Naive thymus-derived CD8-positive, alpha-beta T cell (primary cell): ENCODE measurements around the gene FOXK2. TPM values are rescaled to one million over a fixed set of nuclear protein-coding genes. Genes with fewer than 3 reads are reported as not detected.
"Not testable (repeated sequence)": the region's sequence is repeated elsewhere in the genome, so short reads cannot be mapped to it uniquely, and the experiment has no call there.

Source experiments
- ATAC-seq, 2 donors: fragments of 150-1000 bp; cut with Tn5 transposase in 1 of 2; sonication (Bioruptor Pico), chemical (Tn5 transposase) in 1 of 2; 1 replicate in 1 of 2; 2 replicates in 1 of 2; pipeline ENCODE4 v1.10.0; 2021; ENCODE audit warnings: mild to moderate bottlenecking in 2 of 2, moderate library complexity in 2 of 2
- POLR2A ChIA-PET: fragments of 350-600 bp; sonication (Branson Sonifier 250); formaldehyde crosslinking; loops from one replicate; lab custom pipeline; 2021; ENCODE audit warnings: antibody characterized with exemption; lab: Charles Lee
- DNase-seq, 10 donors: peaks; one replicate each; pipeline versions ENCODE4 v3.0.0 to v3.0.0-alpha.2; 2020 to 2022
- H3K27ac Mint-ChIP-seq, 10 donors: one replicate each; pipeline ENCODE4 v1.8.0; 2020 to 2022; ENCODE audit warnings: mild to moderate bottlenecking in 10 of 10, mixed read lengths in 10 of 10, moderate library complexity in 4 of 10, inconsistent platforms in 1 of 10
- H3K27me3 Mint-ChIP-seq, 5 donors: one replicate each; pipeline ENCODE4 v1.8.0; 2021 to 2022; ENCODE audit warnings: mixed read lengths in 5 of 5
- H3K36me3 Mint-ChIP-seq, 3 donors: one replicate each; pipeline ENCODE4 v1.8.0; 2020 to 2022; ENCODE audit warnings: mixed read lengths in 3 of 3, mild to moderate bottlenecking in 2 of 3, inconsistent platforms in 1 of 3
- H3K4me1 Mint-ChIP-seq, 4 donors: one replicate each; pipeline ENCODE4 v1.8.0; 2021 to 2022; ENCODE audit warnings: mixed read lengths in 4 of 4
- H3K4me3 Mint-ChIP-seq, 10 donors: one replicate each; pipeline ENCODE4 v1.8.0; 2020 to 2022; ENCODE audit warnings: mild to moderate bottlenecking in 10 of 10, mixed read lengths in 10 of 10, moderate library complexity in 6 of 10, inconsistent platforms in 1 of 10
- H3K9me3 Mint-ChIP-seq, 9 donors: one replicate each; pipeline ENCODE4 v1.8.0; 2020 to 2022; ENCODE audit warnings: mixed read lengths in 9 of 9, mild to moderate bottlenecking in 3 of 9, inconsistent platforms in 1 of 9, moderate library complexity in 1 of 9
- polyA plus RNA-seq, 3 donors: library from polyadenylated mRNA; unstranded; fragments of 300-500 nt; fragmentation: Illumina TruSeq; gene quantifications; one replicate each; pipeline ENCODE4 v1.2.3, GENCODE V29; 2021
- total RNA-seq, 8 experiments: library from RNA in 2 of 8; stranded (reverse) in 2 of 8; gene quantifications; one replicate each; pipeline ENCODE4 v1.2.3 and lab custom pipeline; 2021 to 2026

The FOXK2 gene
- total and polyA plus RNA-seq, 5 experiments from 2014 or later: 3.2 to 58.4 (median 5.7) TPM

- H3K27ac Mint-ChIP-seq: peak overlapping the region in 4 of 10 donors; percentile 57 to 88 (median 69)
Measured at GRCh38 chr17:82561429-82562035, 42.0 kb downstream of the FOXK2 start.

GRCh38 chr17:82562718-82563220 lies 43.2 kb downstream of the FOXK2 start:
- H3K36me3 Mint-ChIP-seq: peaks cover 0 to 49% (median 3%) of the 10 kb centered on the region in 3 donors
- H3K4me1 Mint-ChIP-seq: peaks cover 7 to 43% (median 25%) of the 10 kb centered on the region in 4 donors
- ATAC-seq, H3K9me3 Mint-ChIP-seq, H3K27me3 Mint-ChIP-seq, DNase-seq, H3K4me3 Mint-ChIP-seq: not testable (repeated sequence)
- peak overlapping the region in 4 of 10 donors; percentile 28 to 79 (median 40) for H3K27ac Mint-ChIP-seq
- POLR2A ChIA-PET: interaction anchor here (0.6 kb wide), 1 partner anchor 261 kb away, joined by 3 read pairs; no protein-coding TSS in a partner anchor

More at GRCh38 chr17:82561429-82562035, 42.0 kb downstream of the FOXK2 start:
- Mint-ChIP-seq H3K27me3 (no peaks in the 10 kb centered on the region), H3K4me1 (peaks cover 7 to 47% (median 26%) of the 10 kb centered on the region in 4 donors), H3K36me3 (peaks cover 0 to 36% (median 3%) of the 10 kb centered on the region in 3 donors), H3K4me3 (no peak overlapping the region), H3K9me3 (no peaks in the 10 kb centered on the region)
- DNase-seq (no peak), ATAC-seq (no peak)
- POLR2A ChIA-PET: no interaction called here

- Mint-ChIP-seq H3K36me3 (peaks cover 0 to 53% (median 5%) of the 10 kb centered on the region in 3 donors), H3K4me1 (peaks cover 7 to 38% (median 22%) of the 10 kb centered on the region in 4 donors), H3K27ac (peak overlapping the region in 3 of 10 donors; percentile 28 to 79 (median 48)), H3K4me3 (no peak overlapping the region), H3K9me3 (no peaks in the 10 kb centered on the region), H3K27me3 (no peaks in the 10 kb centered on the region)
- POLR2A ChIA-PET: interaction anchor here (0.6 kb wide), 1 partner anchor 261 kb away, joined by 3 read pairs; no protein-coding TSS in a partner anchor
- DNase-seq (no peak), ATAC-seq (no peak)
Measured at GRCh38 chr17:82563318-82563717, 43.8 kb downstream of the FOXK2 start.

- not testable (repeated sequence) for H3K27ac Mint-ChIP-seq
Measured at GRCh38 chr17:82563745-82564144, 44.2 kb downstream of the FOXK2 start.

GRCh38 chr17:82564241-82564640 lies 44.7 kb downstream of the FOXK2 start:
- Mint-ChIP-seq H3K9me3 (no peaks in the 10 kb centered on the region), H3K4me1 (peaks cover 7 to 29% (median 20%) of the 10 kb centered on the region in 4 donors), H3K27me3 (no peaks in the 10 kb centered on the region), H3K4me3 (no peak overlapping the region), H3K36me3 (peaks cover 0 to 61% (median 7%) of the 10 kb centered on the region in 3 donors), H3K27ac (no peak overlapping the region)
- DNase-seq (no peak), ATAC-seq (no peak)
- POLR2A ChIA-PET: no interaction called here

More at GRCh38 chr17:82563745-82564144, 44.2 kb downstream of the FOXK2 start:
- H3K4me3 Mint-ChIP-seq, H3K27me3 Mint-ChIP-seq, ATAC-seq, H3K9me3 Mint-ChIP-seq, POLR2A ChIA-PET, DNase-seq: not testable (repeated sequence)
- H3K4me1 Mint-ChIP-seq: peaks cover 7 to 34% (median 22%) of the 10 kb centered on the region in 4 donors
- peaks cover 0 to 57% (median 7%) of the 10 kb centered on the region in 3 donors for H3K36me3 Mint-ChIP-seq

DNA sequence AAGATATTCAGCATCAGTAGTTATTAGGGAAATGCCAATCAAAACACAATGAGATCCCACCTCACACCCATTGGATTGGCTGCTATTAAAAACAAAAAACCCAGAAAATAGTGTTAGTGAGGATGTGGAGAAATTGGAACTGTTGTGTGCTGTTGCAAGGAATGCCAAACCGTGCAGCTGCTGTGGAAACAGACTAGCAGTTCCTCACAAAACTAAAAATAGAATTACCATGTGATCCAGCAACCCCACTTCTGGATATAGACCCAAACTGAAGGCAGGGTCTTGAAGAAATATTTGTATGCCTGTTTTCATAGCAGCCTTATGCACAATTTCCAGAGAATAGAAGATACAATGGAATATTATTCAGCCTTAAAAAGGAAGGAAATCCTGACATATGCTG lies 46.0 kb downstream of the FOXK2 start:
- Mint-ChIP-seq H3K36me3 (peaks cover 0 to 69% (median 7%) of the 10 kb centered on the region in 3 donors), H3K4me1 (peaks cover 7 to 20% (median 14%) of the 10 kb centered on the region in 4 donors), H3K27ac (no peak overlapping the region), H3K27me3 (no peaks in the 10 kb centered on the region), H3K4me3 (no peak overlapping the region), H3K9me3 (no peaks in the 10 kb centered on the region)
- DNase-seq: no peak
- POLR2A ChIA-PET: interaction anchor here (0.5 kb wide), 1 partner anchor 55 kb away, joined by 5 read pairs; no protein-coding TSS in a partner anchor
- no peak for ATAC-seq

DNA sequence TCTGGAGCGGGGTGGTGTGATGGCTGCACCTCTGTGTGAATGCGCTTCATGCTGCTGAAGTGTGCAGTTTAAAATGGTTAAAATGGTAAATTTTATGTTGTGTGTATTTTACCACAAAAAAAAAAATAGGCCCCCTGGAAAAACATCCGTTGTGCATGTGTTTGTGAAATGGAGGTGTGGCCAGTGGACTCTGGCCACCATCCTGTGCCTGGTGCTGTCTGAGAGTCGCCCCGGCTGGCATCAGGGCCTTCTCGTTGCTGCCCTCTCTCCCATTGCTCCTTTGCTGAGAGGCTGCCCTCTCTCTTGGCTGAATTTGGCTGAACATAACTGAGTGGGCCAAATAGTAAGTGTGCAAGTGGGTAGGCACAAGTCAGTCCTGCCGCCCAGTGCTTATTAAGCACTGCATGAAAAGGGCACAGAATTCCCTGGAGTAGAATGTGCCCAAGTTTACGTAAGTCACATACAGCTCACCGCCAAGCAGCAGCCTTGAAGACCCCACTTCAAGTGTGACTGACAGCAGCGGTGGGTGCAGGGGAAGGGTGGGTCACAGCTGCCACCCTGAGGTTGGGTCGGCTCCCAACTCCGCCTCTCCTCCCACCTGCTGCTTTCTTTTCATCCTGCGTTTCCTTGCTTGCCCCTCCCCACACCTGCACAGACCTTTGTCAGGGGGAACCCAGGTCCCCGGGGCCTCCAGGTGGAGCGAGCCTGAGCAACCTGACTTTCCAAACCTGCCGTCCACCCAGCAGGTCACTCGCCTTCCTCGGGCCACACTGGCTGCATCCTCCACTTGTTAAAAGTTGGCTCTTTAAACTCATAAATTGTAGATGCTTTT lies 46.8 kb downstream of the FOXK2 start:
- Mint-ChIP-seq H3K4me3 (no peak overlapping the region), H3K9me3 (no peaks in the 10 kb centered on the region), H3K36me3 (peaks cover 0 to 72% (median 7%) of the 10 kb centered on the region in 3 donors), H3K27me3 (no peaks in the 10 kb centered on the region), H3K27ac (peak overlapping the region in 2 of 10 donors; percentile 33 to 71), H3K4me1 (peaks cover 1 to 12% (median 7%) of the 10 kb centered on the region in 4 donors)
- no peak for ATAC-seq
- no peak for DNase-seq
- POLR2A ChIA-PET: no interaction called here

- Mint-ChIP-seq H3K36me3 (peaks cover 0 to 80% (median 11%) of the 10 kb centered on the region in 3 donors), H3K4me3 (no peak overlapping the region), H3K9me3 (no peaks in the 10 kb centered on the region), H3K27ac (no peak overlapping the region), H3K27me3 (no peaks in the 10 kb centered on the region), H3K4me1 (peaks cover 0 to 6% (median 4%) of the 10 kb centered on the region in 4 donors)
- no peak for ATAC-seq
- DNase-seq: no peak
- POLR2A ChIA-PET: no interaction called here
Measured at GRCh38 chr17:82567286-82567685, 47.8 kb downstream of the FOXK2 start.

DNA sequence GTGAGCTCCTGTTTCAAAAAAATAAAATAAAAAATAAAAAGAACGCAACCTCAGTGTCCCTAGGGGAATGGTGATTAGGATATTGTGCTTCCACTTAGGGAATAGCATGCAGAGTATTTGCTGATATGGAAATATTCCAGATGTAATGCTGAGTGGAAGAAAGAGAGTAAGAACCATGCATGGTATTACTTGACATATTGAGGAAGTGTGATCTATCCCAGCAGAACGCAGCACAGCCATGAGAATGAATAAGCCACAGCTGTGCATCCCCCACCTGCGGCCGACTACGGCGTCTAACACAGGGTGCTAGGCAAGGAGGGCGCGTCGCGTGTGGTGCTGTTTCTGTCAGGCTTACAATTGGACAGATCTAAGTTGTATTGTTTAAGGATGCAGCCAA lies 49.5 kb downstream of the FOXK2 start:
- Mint-ChIP-seq H3K4me3 (no peak overlapping the region), H3K4me1 (peaks cover 0 to 2% (median 0%) of the 10 kb centered on the region in 4 donors), H3K9me3 (no peaks in the 10 kb centered on the region), H3K27me3 (no peaks in the 10 kb centered on the region), H3K36me3 (peaks cover 0 to 88% (median 15%) of the 10 kb centered on the region in 3 donors), H3K27ac (no peak overlapping the region)
- POLR2A ChIA-PET: no interaction called here
- DNase-seq (no peak), ATAC-seq (no peak)

DNA sequence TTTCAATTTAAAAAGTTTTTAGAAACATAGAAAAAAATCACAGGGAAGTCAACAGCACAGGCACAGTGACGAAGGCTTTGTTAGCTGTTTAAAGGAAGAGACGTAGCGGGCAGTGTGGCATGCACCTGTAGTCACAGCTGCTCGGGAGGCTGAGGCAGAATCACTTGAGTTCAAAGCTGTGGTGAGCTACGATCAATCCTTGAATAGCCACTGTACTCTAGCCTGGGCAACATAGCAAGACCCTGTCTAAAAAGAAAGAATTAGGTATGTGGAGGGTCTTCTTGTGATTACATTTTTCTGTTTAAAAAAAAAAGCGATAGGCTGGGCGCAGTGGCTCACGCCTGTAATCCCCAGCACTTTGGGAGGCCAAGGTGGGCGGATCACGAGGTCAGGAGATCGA lies 50.1 kb downstream of the FOXK2 start:
- POLR2A ChIA-PET: no interaction called here
- H3K27ac Mint-ChIP-seq: peak overlapping the region in 1 of 10 donors; percentile 52
- peaks cover 0 to 2% (median 0%) of the 10 kb centered on the region in 4 donors for H3K4me1 Mint-ChIP-seq
- no peak for DNase-seq
- no peak for ATAC-seq
- H3K36me3 Mint-ChIP-seq: peaks cover 0 to 88% (median 15%) of the 10 kb centered on the region in 3 donors
- H3K27me3 Mint-ChIP-seq: no peaks in the 10 kb centered on the region
- H3K9me3 Mint-ChIP-seq: no peaks in the 10 kb centered on the region
- H3K4me3 Mint-ChIP-seq: no peak overlapping the region

DNA sequence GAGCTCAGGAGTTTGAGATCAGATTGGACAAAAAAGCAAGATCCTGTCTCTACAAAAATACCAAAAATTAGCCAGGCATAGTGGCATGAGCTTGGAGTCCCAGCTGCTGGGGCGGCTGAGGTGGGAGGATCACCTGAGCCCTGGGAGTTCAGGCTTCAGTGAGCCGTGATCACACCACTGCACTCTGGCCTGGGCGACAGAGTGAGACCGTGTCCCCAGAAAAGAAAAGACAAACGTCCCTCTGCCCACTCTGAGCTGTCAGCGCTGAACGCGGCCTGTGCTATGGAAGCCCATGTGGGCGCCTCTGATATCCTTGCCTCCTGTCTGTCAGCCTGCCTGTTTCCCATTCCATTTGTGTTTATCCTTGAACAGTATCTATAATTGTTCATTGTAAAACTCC lies 50.7 kb downstream of the FOXK2 start:
- Mint-ChIP-seq H3K27me3 (no peaks in the 10 kb centered on the region), H3K27ac (no peak overlapping the region), H3K4me3 (no peak overlapping the region), H3K4me1 (peaks cover 0 to 2% (median 0%) of the 10 kb centered on the region in 4 donors), H3K36me3 (peaks cover 0 to 88% (median 12%) of the 10 kb centered on the region in 3 donors), H3K9me3 (no peaks in the 10 kb centered on the region)
- POLR2A ChIA-PET: no interaction called here
- ATAC-seq: no peak
- DNase-seq: no peak

GRCh38 chr17:82571855-82572254 lies 52.3 kb downstream of the FOXK2 start:
- DNase-seq (no peak), ATAC-seq (no peak)
- POLR2A ChIA-PET: no interaction called here
- Mint-ChIP-seq H3K4me3 (no peak overlapping the region), H3K27me3 (no peaks in the 10 kb centered on the region), H3K27ac (peak overlapping the region in 3 of 10 donors; percentile 13 to 46 (median 28)), H3K4me1 (peaks cover 0 to 5% (median 0%) of the 10 kb centered on the region in 4 donors), H3K36me3 (peaks cover 3 to 78% (median 14%) of the 10 kb centered on the region in 3 donors), H3K9me3 (no peaks in the 10 kb centered on the region)
